CD4-positive, alpha-beta T cell (primary cell): Measurements from ENCODE around the gene INPP5F. TPM values are rescaled to one million over a fixed set of nuclear protein-coding genes. Genes with fewer than 3 reads are reported as not detected.
A peak's percentile ranks its signal among the peaks of the same experiment; 100 is the strongest.

Source experiments
- ATAC-seq: fragments of 200-7000 bp; cut with Tn5 transposase; one replicate; pipeline ENCODE4 v1.10.0; 2022; ENCODE audit warnings: mild to moderate bottlenecking; ENCODE audit not compliant: poor library complexity
- CTCF ChIA-PET: fragments of 350-600 bp; sonication (Branson Sonifier 250); formaldehyde crosslinking; loops from one replicate; lab custom pipeline; 2021; ENCODE audit warnings: antibody characterized with exemption, inconsistent platforms; lab: Charles Lee
- POLR2A ChIA-PET: fragments of 350-600 bp; sonication (Branson Sonifier 250); formaldehyde crosslinking; loops from one replicate; lab custom pipeline; 2021; ENCODE audit warnings: antibody characterized with exemption, inconsistent platforms; lab: Charles Lee
- DNase-seq, 14 experiments: peaks; one replicate each; pipeline ENCODE4 v3.0.0-alpha.2; 2013 to 2020; ENCODE audit warnings: mixed read lengths in 2 of 14
- H3K27ac ChIP-seq, 2 donors: one replicate each; pipeline versions ENCODE4 v1.5.1 to v1.7.0; 2013; ENCODE audit warnings: low read length in 2 of 2, low read depth in 1 of 2, mild to moderate bottlenecking in 1 of 2
- H3K27me3 ChIP-seq, 2 experiments: 1 replicate in 1 of 2; 2 replicates in 1 of 2; pipeline versions ENCODE4 v1.6.1 to v1.7.0; 2013; ENCODE audit warnings: low read length in 2 of 2, control low read depth in 1 of 2, mild to moderate bottlenecking in 1 of 2, moderate library complexity in 1 of 2; ENCODE audit not compliant: insufficient read depth in 2 of 2, control insufficient read depth in 1 of 2
- H3K36me3 ChIP-seq: one replicate; pipeline ENCODE4 v1.6.1; 2013; ENCODE audit warnings: low read length, control low read depth; ENCODE audit not compliant: insufficient read depth
- H3K4me1 ChIP-seq: one replicate; pipeline ENCODE4 v1.6.1; 2013; ENCODE audit warnings: low read length, control low read depth; ENCODE audit not compliant: insufficient read depth
- H3K4me3 ChIP-seq: one replicate; pipeline ENCODE4 v1.5.1; 2013; ENCODE audit warnings: mild to moderate bottlenecking, low read length, moderate library complexity
- H3K9me3 ChIP-seq, 2 experiments: 1 replicate in 1 of 2; 2 replicates in 1 of 2; pipeline versions ENCODE4 v1.6.1 to v1.7.0; 2013; ENCODE audit warnings: low read length in 2 of 2, mild to moderate bottlenecking in 2 of 2, control low read depth in 1 of 2, moderate library complexity in 1 of 2; ENCODE audit not compliant: control insufficient read depth in 1 of 2, insufficient read depth in 1 of 2
- H3K27ac Mint-ChIP-seq: one replicate; pipeline ENCODE4 v1.8.0; 2020; ENCODE audit warnings: mixed read lengths
- H3K27me3 Mint-ChIP-seq: one replicate; pipeline ENCODE4 v1.8.0; 2021; ENCODE audit warnings: mixed read lengths
- H3K36me3 Mint-ChIP-seq: one replicate; pipeline ENCODE4 v1.8.0; 2021; ENCODE audit warnings: low read depth, mixed read lengths
- H3K4me1 Mint-ChIP-seq: one replicate; pipeline ENCODE4 v1.8.0; 2021; ENCODE audit warnings: low read depth, mixed read lengths
- H3K4me3 Mint-ChIP-seq: one replicate; pipeline ENCODE4 v1.8.0; 2020; ENCODE audit warnings: mild to moderate bottlenecking, mixed read lengths
- H3K9me3 Mint-ChIP-seq: one replicate; pipeline ENCODE4 v1.8.0; 2020; ENCODE audit warnings: mixed read lengths
- intact Hi-C, 2 experiments: fragments of 100-400 bp; cut with DNase I in 1 of 2; cut with micrococcal nuclease in 1 of 2; formaldehyde crosslinking; loops; one replicate each; pipeline versions ENCODE4 v1.15.1 to v1.9.0; 2023 to 2025; cut with DNase I, micrococcal nuclease
- total RNA-seq, 174 experiments: library from RNA in 2 of 174; stranded (reverse) in 2 of 174; gene quantifications; one replicate each; pipeline ENCODE4 v1.2.3 and lab custom pipeline; 2021 to 2026
- TF ChIP-seq, protein P1 (sequence below): fragments of 200-600 bp; IDR thresholded peaks from one replicate; pipeline ENCODE4 v1.8.0; 2022; ENCODE audit warnings: antibody characterized with exemption, mild to moderate bottlenecking

The INPP5F gene
- total RNA-seq, 2 experiments from 2014 or later = 6.2 to 6.4 TPM

DNA sequence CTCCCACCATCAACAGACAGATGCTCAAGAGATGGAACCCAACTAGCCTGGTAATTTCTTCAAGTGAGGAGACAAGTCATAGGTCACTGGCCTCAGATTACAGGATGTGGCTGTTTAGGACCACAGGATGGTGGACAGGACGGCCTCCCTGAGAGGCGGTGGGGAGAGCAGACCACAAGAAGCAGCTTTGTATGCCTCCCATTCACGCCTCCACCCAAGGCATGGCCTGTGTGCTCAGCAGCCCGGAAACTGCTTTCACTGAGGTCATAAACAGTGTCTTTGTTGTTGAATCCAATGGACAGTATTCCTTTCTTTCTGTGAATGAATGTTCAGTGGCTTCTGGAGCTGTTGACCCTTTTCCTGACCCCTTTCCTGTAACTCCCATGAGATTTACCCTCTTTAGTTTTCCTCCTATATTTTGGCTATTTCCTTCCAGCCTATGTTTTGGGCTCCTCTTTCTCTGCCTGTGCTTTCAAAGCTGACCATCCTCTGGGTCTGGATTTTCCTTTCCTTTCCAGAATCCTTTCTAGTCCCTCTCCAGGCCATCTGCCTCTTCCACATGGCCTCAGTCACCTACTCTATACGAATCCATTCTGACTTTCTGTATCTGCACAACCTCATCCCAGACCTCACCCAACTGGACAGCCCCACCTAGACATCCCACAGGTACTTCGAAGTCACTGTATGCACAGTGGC lies 32.4 kb upstream of the INPP5F start:
- no peaks in the 10 kb centered on the region for H3K27me3 Mint-ChIP-seq
- no peaks in the 10 kb centered on the region for H3K27me3 ChIP-seq
- intact Hi-C loops = no loop called here
- ChIA-PET POLR2A (no interaction called here), CTCF (no interaction called here)
- H3K4me1 ChIP-seq = no peaks in the 10 kb centered on the region
- TF ChIP-seq, protein P1, sequence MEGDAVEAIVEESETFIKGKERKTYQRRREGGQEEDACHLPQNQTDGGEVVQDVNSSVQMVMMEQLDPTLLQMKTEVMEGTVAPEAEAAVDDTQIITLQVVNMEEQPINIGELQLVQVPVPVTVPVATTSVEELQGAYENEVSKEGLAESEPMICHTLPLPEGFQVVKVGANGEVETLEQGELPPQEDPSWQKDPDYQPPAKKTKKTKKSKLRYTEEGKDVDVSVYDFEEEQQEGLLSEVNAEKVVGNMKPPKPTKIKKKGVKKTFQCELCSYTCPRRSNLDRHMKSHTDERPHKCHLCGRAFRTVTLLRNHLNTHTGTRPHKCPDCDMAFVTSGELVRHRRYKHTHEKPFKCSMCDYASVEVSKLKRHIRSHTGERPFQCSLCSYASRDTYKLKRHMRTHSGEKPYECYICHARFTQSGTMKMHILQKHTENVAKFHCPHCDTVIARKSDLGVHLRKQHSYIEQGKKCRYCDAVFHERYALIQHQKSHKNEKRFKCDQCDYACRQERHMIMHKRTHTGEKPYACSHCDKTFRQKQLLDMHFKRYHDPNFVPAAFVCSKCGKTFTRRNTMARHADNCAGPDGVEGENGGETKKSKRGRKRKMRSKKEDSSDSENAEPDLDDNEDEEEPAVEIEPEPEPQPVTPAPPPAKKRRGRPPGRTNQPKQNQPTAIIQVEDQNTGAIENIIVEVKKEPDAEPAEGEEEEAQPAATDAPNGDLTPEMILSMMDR = no peak
- no peak overlapping the region for H3K4me3 ChIP-seq
- no peaks in the 10 kb centered on the region for H3K36me3 Mint-ChIP-seq
- ATAC-seq = no peak
- no peak overlapping the region for H3K27ac Mint-ChIP-seq
- H3K36me3 ChIP-seq = no peaks in the 10 kb centered on the region
- no peak overlapping the region for H3K4me3 Mint-ChIP-seq
- H3K4me1 Mint-ChIP-seq = no peaks in the 10 kb centered on the region
- no peaks in the 10 kb centered on the region for H3K9me3 Mint-ChIP-seq
- no peak overlapping the region for H3K27ac ChIP-seq
- H3K9me3 ChIP-seq = no peaks in the 10 kb centered on the region
- DNase-seq = peak in 1 of 14 experiments; percentile 47

DNA sequence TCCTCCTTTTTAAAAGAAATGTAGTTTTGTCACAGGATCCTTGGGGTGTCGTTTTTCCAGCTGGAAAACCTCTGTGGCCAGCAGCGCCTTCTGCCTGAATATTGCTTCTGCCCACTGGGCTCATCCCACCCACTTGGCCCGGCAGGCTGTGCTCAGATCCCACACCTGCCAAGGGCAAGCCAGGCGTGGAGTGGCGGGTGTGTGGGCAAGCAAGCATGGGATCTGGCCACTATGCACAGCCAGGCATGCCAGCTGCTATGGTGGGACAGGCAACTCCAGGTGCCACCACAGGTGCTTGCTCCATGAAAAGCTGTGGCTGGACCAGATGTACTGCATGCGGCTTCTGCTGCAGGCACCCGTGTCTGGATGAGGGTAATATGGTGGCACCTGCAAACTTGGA lies 31.2 kb upstream of the INPP5F start:
- Histone ChIP-seq H3K4me3 (no peak overlapping the region), H3K27me3 (no peaks in the 10 kb centered on the region), H3K4me1 (no peaks in the 10 kb centered on the region), H3K27ac (no peak overlapping the region), H3K9me3 (no peaks in the 10 kb centered on the region), H3K36me3 (no peaks in the 10 kb centered on the region)
- TF ChIP-seq, protein P1 = no peak
- Mint-ChIP-seq H3K9me3 (no peaks in the 10 kb centered on the region), H3K36me3 (no peaks in the 10 kb centered on the region), H3K4me1 (no peaks in the 10 kb centered on the region), H3K4me3 (no peak overlapping the region), H3K27ac (no peak overlapping the region), H3K27me3 (no peaks in the 10 kb centered on the region)
- ChIA-PET CTCF (no interaction called here), POLR2A (interaction anchor here (0.6 to 1.1 kb wide), 2 partner anchors 167 to 178 kb away, joined by 3 to 4 read pairs; partner anchors contain the start of gene MCMBP)
- ATAC-seq (no peak), DNase-seq (no peak)
- intact Hi-C loops = no loop called here

DNA sequence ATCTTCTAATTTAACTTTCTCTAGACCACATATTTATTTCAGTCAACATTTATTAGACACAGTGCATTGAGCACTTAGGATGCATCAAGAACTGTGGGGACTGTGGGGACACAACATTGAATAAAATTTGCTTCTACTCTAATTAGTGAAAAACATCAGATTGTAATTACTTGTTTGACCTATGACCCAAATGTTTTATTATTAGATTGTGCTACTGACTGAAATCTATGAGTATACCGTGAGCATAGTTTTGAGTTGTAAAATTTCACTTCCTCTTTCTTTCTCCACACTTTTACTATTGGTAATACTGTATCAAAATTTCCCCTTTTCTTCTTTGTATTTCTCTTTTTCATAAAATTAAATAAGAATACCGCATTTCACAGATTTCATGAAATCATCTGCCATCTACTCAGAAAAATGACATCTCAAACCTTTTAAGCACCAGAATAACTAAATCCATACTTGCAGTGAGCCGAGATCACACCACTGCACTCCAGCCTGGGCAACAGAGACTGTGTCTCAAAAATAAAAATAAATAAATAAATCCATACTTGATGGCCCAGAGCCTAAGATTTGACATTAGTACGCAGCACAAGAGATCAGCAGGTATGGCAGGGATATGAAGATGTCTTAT lies 25.4 kb upstream of the INPP5F start:
- ChIA-PET POLR2A (interaction anchor here (5.3 kb wide), 1 partner anchor 25 kb away, joined by 26 read pairs; the partner anchor contains the start of gene INPP5F), CTCF (interaction anchor here (0.5 to 0.8 kb wide), 2 partner anchors 26 to 139 kb away, joined by 3 to 4 read pairs; partner anchors contain the start of gene INPP5F)
- no peaks in the 10 kb centered on the region for H3K27me3 ChIP-seq
- H3K4me3 ChIP-seq = no peak overlapping the region
- ATAC-seq = no peak
- Mint-ChIP-seq H3K9me3 (no peaks in the 10 kb centered on the region), H3K27me3 (no peaks in the 10 kb centered on the region), H3K4me3 (no peak overlapping the region), H3K27ac (no peak overlapping the region), H3K36me3 (no peaks in the 10 kb centered on the region), H3K4me1 (peaks cover 17% of the 10 kb centered on the region)
- no peak overlapping the region for H3K27ac ChIP-seq
- intact Hi-C loops = no loop called here
- DNase-seq = no peak
- TF ChIP-seq, protein P1 = no peak
- H3K4me1 ChIP-seq = peaks cover 9% of the 10 kb centered on the region
- no peaks in the 10 kb centered on the region for H3K36me3 ChIP-seq
- no peaks in the 10 kb centered on the region for H3K9me3 ChIP-seq
